ENCODE measurements around the gene BANF1.
A peak's percentile ranks its signal among the peaks of the same experiment; 100 is the strongest.

DNA sequence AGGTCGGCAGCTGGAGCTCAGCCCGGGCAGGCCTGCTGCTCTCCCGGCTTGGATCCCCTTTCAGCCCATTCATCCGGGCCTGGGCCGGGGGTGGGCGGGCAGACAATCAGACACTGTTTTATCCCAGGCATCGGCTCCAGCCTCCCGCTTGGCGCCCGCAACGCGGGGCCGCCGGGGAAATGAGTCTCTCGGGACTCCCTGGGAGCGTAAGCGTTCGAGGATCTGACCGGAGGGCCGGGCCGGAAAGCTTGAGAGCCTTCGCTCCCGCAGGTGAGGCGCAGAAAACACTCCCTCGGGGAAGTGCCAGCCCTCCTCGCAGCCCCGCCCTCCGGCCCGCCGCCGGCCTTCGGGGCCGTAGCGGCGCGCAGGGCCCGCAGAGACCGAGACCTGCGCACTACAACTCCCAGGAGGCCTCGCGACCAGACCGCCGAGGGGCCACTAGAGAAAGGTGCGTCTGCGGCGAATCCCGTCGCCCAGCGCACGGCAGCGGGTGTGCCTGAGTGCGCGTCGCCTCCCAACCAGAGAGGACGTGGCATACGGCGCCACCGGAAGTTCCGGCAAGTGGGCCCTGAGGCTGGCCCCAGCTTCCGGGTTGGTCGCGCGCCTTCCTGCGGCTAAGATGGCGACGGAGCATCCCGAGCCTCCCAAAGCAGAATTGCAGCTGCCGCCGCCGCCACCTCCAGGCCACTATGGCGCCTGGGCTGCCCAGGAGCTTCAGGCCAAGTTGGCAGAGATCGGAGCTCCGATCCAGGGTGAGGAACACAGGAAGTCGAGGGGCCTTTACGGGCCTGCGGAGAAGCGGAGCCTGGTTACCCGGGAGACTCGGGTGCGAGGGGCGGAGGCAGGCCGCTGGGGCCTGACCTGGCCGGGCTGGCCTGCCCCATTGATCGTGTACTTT, 49.7 kb downstream of the BANF1 start, which contains the start of gene SF3B2:
- TF ChIP-seq, protein P1, sequence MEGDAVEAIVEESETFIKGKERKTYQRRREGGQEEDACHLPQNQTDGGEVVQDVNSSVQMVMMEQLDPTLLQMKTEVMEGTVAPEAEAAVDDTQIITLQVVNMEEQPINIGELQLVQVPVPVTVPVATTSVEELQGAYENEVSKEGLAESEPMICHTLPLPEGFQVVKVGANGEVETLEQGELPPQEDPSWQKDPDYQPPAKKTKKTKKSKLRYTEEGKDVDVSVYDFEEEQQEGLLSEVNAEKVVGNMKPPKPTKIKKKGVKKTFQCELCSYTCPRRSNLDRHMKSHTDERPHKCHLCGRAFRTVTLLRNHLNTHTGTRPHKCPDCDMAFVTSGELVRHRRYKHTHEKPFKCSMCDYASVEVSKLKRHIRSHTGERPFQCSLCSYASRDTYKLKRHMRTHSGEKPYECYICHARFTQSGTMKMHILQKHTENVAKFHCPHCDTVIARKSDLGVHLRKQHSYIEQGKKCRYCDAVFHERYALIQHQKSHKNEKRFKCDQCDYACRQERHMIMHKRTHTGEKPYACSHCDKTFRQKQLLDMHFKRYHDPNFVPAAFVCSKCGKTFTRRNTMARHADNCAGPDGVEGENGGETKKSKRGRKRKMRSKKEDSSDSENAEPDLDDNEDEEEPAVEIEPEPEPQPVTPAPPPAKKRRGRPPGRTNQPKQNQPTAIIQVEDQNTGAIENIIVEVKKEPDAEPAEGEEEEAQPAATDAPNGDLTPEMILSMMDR (IDR thresholded peaks at IDR 0.05; ENCODE audit: low read depth, low read length), result no peak
- TF ChIP-seq POLR2A (IDR thresholded peaks at IDR 0.05; ENCODE audit: extremely low read depth, insufficient read length) (peak; percentile 77), MYC (IDR thresholded peaks at IDR 0.05; ENCODE audit: low read depth, low read length) (peak; percentile 50)
- TF ChIP-seq, protein P2, sequence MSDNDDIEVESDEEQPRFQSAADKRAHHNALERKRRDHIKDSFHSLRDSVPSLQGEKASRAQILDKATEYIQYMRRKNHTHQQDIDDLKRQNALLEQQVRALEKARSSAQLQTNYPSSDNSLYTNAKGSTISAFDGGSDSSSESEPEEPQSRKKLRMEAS (IDR thresholded peaks at IDR 0.05; ENCODE audit: low read depth, low read length), result peak; percentile 67

Measured in NB4 (cell line).